ENCODE results near the gene RRAGD.

DNA sequence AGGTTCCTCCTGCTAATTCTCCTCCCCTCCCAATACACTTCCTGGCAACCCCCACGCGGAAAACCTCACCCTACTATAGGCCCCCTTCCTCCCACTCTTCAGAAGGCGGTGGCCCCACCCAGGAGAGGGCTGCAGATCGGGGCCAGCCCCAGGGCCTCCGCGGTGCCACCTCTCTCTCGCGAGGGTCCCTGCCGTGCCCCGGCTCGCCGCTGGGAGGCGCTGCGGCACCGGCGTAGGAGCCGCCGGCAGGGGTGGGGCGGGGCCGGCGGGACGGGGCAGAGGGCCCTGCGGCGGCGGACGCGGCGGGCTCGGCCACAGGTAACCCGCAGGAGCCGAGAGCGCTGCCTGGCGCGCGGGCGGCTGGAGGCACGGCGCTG lies 20.8 kb upstream of the RRAGD start, which contains the start of gene ANKRD6:
- TF ChIP-seq, protein P1, sequence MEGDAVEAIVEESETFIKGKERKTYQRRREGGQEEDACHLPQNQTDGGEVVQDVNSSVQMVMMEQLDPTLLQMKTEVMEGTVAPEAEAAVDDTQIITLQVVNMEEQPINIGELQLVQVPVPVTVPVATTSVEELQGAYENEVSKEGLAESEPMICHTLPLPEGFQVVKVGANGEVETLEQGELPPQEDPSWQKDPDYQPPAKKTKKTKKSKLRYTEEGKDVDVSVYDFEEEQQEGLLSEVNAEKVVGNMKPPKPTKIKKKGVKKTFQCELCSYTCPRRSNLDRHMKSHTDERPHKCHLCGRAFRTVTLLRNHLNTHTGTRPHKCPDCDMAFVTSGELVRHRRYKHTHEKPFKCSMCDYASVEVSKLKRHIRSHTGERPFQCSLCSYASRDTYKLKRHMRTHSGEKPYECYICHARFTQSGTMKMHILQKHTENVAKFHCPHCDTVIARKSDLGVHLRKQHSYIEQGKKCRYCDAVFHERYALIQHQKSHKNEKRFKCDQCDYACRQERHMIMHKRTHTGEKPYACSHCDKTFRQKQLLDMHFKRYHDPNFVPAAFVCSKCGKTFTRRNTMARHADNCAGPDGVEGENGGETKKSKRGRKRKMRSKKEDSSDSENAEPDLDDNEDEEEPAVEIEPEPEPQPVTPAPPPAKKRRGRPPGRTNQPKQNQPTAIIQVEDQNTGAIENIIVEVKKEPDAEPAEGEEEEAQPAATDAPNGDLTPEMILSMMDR (IDR thresholded peaks at IDR 0.05): peak; percentile 49 to 99 (median 90)
- TF ChIP-seq POLR2A (IDR thresholded peaks at IDR 0.05): peak in 1 of 2 donors; percentile 19

All from heart left ventricle (tissue), 13 donors.